GM23338 (cell line): Measurements from ENCODE around the gene SYPL1. TPM values are rescaled to one million over a fixed set of nuclear protein-coding genes. Genes with fewer than 3 reads are reported as not detected.

Source experiments
- ATAC-seq: fragments of 200-7000 bp; cut with Tn5 transposase; 3 replicates; pipeline ENCODE4 v1.9.1; 2020
- DNase-seq: peaks from one replicate; pipeline ENCODE4 v3.0.0-alpha.2; 2015; ENCODE audit warnings: low spot score
- H2AFZ ChIP-seq: fragments of 200-600 bp; sonication (generic); 2 replicates; pipeline ENCODE4 v1.8.0; 2016; ENCODE audit warnings: antibody characterized with exemption, mild to moderate bottlenecking, moderate library complexity
- H3F3A ChIP-seq: fragments of 200-600 bp; sonication (generic); replicated peaks from 2 replicates; pipeline ENCODE4 v1.8.0; 2017; ENCODE audit warnings: antibody characterized with exemption, mixed run types, low read depth
- H3K27ac ChIP-seq: fragments of 200-600 bp; sonication (generic); 2 replicates; pipeline ENCODE4 v1.6.1; 2016; ENCODE audit warnings: low read depth
- H3K27me3 ChIP-seq: fragments of 200-600 bp; sonication (generic); 2 replicates; pipeline ENCODE4 v1.8.0; 2016; ENCODE audit warnings: mild to moderate bottlenecking, mixed run types, moderate library complexity; ENCODE audit not compliant: insufficient read depth
- H3K36me3 ChIP-seq: fragments of 200-600 bp; sonication (generic); 2 replicates; pipeline ENCODE4 v1.8.0; 2016; ENCODE audit warnings: mild to moderate bottlenecking; ENCODE audit not compliant: insufficient read depth
- H3K4me1 ChIP-seq: fragments of 200-600 bp; sonication (generic); 2 replicates; pipeline ENCODE4 v1.8.0; 2016; ENCODE audit warnings: mild to moderate bottlenecking, moderate library complexity; ENCODE audit not compliant: insufficient read depth
- H3K4me2 ChIP-seq: fragments of 200-600 bp; sonication (generic); 2 replicates; pipeline ENCODE4 v1.7.1; 2017; ENCODE audit warnings: mixed run types
- H3K4me3 ChIP-seq: fragments of 200-600 bp; sonication (generic); 2 replicates; pipeline ENCODE4 v1.6.1; 2016; ENCODE audit warnings: mixed run types
- H3K79me2 ChIP-seq: fragments of 200-600 bp; sonication (generic); replicated peaks from 2 replicates; pipeline ENCODE4 v1.8.0; 2017; ENCODE audit warnings: mild to moderate bottlenecking; ENCODE audit not compliant: insufficient read depth
- H3K9me2 ChIP-seq: fragments of 200-600 bp; sonication (generic); 2 replicates; pipeline ENCODE4 v1.8.0; 2017; ENCODE audit not compliant: insufficient read depth
- H4K20me1 ChIP-seq: fragments of 200-600 bp; sonication (generic); replicated peaks from 2 replicates; pipeline ENCODE4 v1.8.0; 2017; ENCODE audit warnings: mild to moderate bottlenecking; ENCODE audit not compliant: insufficient read depth
- H3K27ac Mint-ChIP-seq: 2 replicates; pipeline ENCODE4 v1.8.0; 2020; ENCODE audit warnings: inconsistent platforms, mild to moderate bottlenecking, moderate library complexity, mixed read lengths
- H3K27me3 Mint-ChIP-seq: 3 replicates; pipeline ENCODE4 v1.8.0; 2022; ENCODE audit warnings: low read depth, mild to moderate bottlenecking, moderate library complexity, mixed read lengths, inconsistent platforms; ENCODE audit not compliant: insufficient read depth, poor library complexity
- H3K36me3 Mint-ChIP-seq: 3 replicates; pipeline ENCODE4 v1.8.0; 2021; ENCODE audit warnings: low read depth, mild to moderate bottlenecking, inconsistent platforms, moderate library complexity, mixed read lengths
- H3K4me1 Mint-ChIP-seq: 3 replicates; pipeline ENCODE4 v1.8.0; 2020; ENCODE audit warnings: mild to moderate bottlenecking, inconsistent platforms, mixed read lengths
- H3K4me3 Mint-ChIP-seq: 3 replicates; pipeline ENCODE4 v1.8.0; 2021; ENCODE audit warnings: moderate library complexity, mild to moderate bottlenecking, inconsistent platforms, mixed read lengths
- H3K9me3 Mint-ChIP-seq: 3 replicates; pipeline ENCODE4 v1.8.0; 2020; ENCODE audit warnings: moderate library complexity, mild to moderate bottlenecking, inconsistent platforms, mixed read lengths
- CREB1 ChIP-seq: fragments of 250-450 bp; sonication (Bioruptor Pico); IDR thresholded peaks from 2 replicates; pipeline ENCODE4 v1.5.0; 2020; ENCODE audit warnings: low read depth, mild to moderate bottlenecking, moderate library complexity
- CTCF ChIP-seq, 2 experiments: fragments of 200-600 bp in 1 of 2; sonication (generic) in 1 of 2; conservative IDR thresholded peaks; 2 replicates each; pipeline versions ENCODE4 v1.5.1 to v1.6.1; 2016 to 2017; ENCODE audit warnings: antibody characterized with exemption in 2 of 2, low read depth in 2 of 2, mild to moderate bottlenecking in 2 of 2, moderate library complexity in 1 of 2
- EZH2 ChIP-seq: fragments of 200-600 bp; sonication (generic); IDR thresholded peaks from one replicate; pipeline ENCODE4 v1.8.0; 2017; ENCODE audit warnings: antibody characterized with exemption, mild to moderate bottlenecking, low read depth; ENCODE audit not compliant: unreplicated experiment
- EZH2phosphoT487 ChIP-seq: fragments of 200-600 bp; sonication (generic); IDR thresholded peaks from one replicate; pipeline ENCODE4 v1.8.1; 2018; ENCODE audit warnings: antibody characterized with exemption; ENCODE audit not compliant: unreplicated experiment
- ZNF462 ChIP-seq: fragments of 250-450 bp; sonication (Bioruptor Pico); IDR thresholded peaks from 2 replicates; pipeline ENCODE4 v1.5.0; 2020; ENCODE audit warnings: mild to moderate bottlenecking, moderate library complexity
- polyA plus RNA-seq: library from polyadenylated mRNA; unstranded; fragments of >200 nt; fragmentation: Nextera tagmentation; extraction: Ambion mirVana; gene quantifications from 2 replicates; pipeline ENCODE4 v1.2.1, GENCODE V29; 2016
- total RNA-seq: library from RNA; depleted of rRNA; stranded (reverse); fragments of >200 nt; shearing (Covaris generic); gene quantifications from 2 replicates; pipeline ENCODE4 v1.2.3, GENCODE V29; 2014

SYPL1 gene
- total and polyA plus RNA-seq, 2 experiments from 2014 or later, result 39.3 to 52.7 TPM

GRCh38 chr7:106099539-106099938 lies 12.6 kb downstream of the SYPL1 start:
- no peaks in the 10 kb centered on the region for H3K9me2 ChIP-seq
- no peak overlapping the region for H3K4me3 ChIP-seq
- DNase-seq (peak; percentile 14), ATAC-seq (0 out of 3 replicates have a peak, but pooled peaks have one; percentile 28)
- H3K4me2 ChIP-seq, result no peak overlapping the region
- TF ChIP-seq EZH2, result no peak
- TF ChIP-seq CREB1 (CRISPR knock-in tag), result no peak
- TF ChIP-seq EZH2phosphoT487, result no peak
- no peak for TF ChIP-seq CTCF (conservative IDR thresholded peaks at IDR 0.05; ENCODE audit: low read depth in 2 of 2)
- TF ChIP-seq ZNF462 (CRISPR knock-in tag), result no peak
- peaks cover 13% of the 10 kb centered on the region; the same call in 1 of the 2 replicates for H4K20me1 ChIP-seq
- no peak overlapping the region for H3K27ac ChIP-seq
- H3K36me3 Mint-ChIP-seq, result no peaks in the 10 kb centered on the region; the same call in 1 of the 3 replicates
- H3K4me1 Mint-ChIP-seq, result peaks cover 20% of the 10 kb centered on the region
- H3K4me3 Mint-ChIP-seq, result no peak overlapping the region
- H3K79me2 ChIP-seq, result peaks cover 59% of the 10 kb centered on the region
- H3K36me3 ChIP-seq, result peaks cover 9% of the 10 kb centered on the region; the same call in 1 of the 2 replicates
- H3K27me3 ChIP-seq, result no peaks in the 10 kb centered on the region
- no peak overlapping the region for H3K27ac Mint-ChIP-seq
- H3F3A ChIP-seq, result no peaks in the 10 kb centered on the region
- no peaks in the 10 kb centered on the region for H3K4me1 ChIP-seq
- H3K27me3 Mint-ChIP-seq, result no peaks in the 10 kb centered on the region
- no peaks in the 10 kb centered on the region for H3K9me3 Mint-ChIP-seq
- H2AFZ ChIP-seq, result no peak overlapping the region
